GM13976 (cell line): ENCODE measurements around the gene IGSF8.

Experiments used
- DNase-seq: peaks from one replicate; pipeline ENCODE4 v3.0.0; 2012; ENCODE audit warnings: low spot score
- in situ Hi-C: fragments of 300-500 bp; cut with MboI; formaldehyde crosslinking; loops from one replicate; pipeline ENCODE4 v1.12.0; 2022; ENCODE audit warnings: low sequenced_read_pairs, mixed read lengths, inconsistent platforms; ENCODE audit not compliant: unreplicated experiment
- TF ChIP-seq, protein P1 (sequence below): IDR thresholded peaks from 2 replicates; pipeline ENCODE4 v1.5.1; 2012; ENCODE audit warnings: borderline replicate concordance, mild to moderate bottlenecking; ENCODE audit not compliant: insufficient read depth; ENCODE audit errors: extremely low read depth, missing control alignments, control extremely low read depth

Gene IGSF8

DNA sequence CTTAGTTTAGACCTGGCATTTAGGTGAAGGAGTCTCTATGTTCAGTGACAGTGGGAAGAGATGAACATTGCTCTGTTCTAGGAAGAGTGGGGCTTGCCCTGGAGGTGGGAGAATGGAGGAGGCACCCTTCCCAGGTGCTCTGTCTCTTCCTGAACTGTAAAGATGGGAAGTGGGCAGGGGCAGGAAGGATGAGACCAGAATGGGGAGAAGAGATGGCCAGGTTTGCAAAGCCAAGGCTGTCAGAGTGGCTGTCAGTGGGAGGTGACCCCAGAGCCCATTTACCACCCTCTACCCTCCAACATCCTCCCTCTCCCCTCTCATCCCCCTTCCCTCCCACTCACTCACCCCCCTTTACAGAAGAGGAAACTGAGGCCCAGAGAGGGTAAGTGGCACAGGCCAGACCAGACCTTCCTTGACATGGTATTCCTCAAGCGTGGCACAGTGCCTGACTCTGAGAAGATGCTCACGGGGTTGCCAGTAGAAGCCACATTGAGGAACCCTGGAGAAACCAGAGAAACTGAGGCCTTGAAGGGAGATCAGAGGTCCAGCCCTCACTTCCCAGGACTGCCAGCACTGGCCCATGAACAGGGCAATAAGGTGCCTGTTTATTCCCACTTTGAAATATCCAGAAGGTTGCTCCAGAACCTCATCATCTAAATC lies 1.4 kb upstream of the IGSF8 start:
- in situ Hi-C loops, result loop anchor here (10.0 kb wide), 1 partner anchor 275 kb away; no protein-coding TSS in a partner anchor
- TF ChIP-seq, protein P1, sequence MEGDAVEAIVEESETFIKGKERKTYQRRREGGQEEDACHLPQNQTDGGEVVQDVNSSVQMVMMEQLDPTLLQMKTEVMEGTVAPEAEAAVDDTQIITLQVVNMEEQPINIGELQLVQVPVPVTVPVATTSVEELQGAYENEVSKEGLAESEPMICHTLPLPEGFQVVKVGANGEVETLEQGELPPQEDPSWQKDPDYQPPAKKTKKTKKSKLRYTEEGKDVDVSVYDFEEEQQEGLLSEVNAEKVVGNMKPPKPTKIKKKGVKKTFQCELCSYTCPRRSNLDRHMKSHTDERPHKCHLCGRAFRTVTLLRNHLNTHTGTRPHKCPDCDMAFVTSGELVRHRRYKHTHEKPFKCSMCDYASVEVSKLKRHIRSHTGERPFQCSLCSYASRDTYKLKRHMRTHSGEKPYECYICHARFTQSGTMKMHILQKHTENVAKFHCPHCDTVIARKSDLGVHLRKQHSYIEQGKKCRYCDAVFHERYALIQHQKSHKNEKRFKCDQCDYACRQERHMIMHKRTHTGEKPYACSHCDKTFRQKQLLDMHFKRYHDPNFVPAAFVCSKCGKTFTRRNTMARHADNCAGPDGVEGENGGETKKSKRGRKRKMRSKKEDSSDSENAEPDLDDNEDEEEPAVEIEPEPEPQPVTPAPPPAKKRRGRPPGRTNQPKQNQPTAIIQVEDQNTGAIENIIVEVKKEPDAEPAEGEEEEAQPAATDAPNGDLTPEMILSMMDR, result no peak
- DNase-seq, result no peak

DNA sequence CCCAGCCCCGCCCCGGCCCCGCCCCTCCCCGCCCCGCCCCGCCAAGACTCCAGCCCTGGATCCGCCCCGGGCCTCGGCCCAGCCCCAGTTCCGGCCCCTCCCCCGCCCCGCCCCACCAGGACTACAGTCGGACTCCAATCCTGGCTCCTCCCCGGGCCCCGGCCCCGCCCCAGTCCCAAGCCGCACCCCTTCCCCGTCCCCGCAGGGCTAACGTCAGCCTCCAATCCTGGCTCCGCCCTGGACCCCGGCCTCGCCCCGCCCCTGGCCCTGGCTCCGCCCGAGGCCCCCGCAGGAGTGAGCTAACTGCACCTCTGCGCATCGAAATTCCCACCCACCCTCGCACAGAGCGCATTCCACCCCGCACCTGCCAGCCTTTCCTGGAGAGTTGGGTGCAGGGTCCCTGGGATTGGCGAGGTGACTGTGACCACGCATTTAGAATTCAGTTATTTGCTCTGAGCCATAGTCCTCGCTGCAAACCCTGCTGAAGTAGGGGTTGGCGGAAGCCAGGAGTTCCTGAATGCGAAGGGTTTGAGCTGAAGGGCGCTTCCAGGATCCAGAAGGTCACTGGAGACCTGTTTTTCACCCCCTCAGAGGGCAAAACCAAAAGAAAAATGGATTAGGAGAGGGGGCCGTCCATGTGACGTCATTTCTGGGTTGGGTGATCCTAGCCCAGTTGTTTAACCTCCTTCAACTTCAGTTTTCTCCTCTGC lies 588 bp upstream of the IGSF8 start:
- DNase-seq, result peak; percentile 100
- in situ Hi-C loops, result loop anchor here (10.0 kb wide), 1 partner anchor 276 kb away; no protein-coding TSS in a partner anchor
- TF ChIP-seq, protein P1, result no peak

DNA sequence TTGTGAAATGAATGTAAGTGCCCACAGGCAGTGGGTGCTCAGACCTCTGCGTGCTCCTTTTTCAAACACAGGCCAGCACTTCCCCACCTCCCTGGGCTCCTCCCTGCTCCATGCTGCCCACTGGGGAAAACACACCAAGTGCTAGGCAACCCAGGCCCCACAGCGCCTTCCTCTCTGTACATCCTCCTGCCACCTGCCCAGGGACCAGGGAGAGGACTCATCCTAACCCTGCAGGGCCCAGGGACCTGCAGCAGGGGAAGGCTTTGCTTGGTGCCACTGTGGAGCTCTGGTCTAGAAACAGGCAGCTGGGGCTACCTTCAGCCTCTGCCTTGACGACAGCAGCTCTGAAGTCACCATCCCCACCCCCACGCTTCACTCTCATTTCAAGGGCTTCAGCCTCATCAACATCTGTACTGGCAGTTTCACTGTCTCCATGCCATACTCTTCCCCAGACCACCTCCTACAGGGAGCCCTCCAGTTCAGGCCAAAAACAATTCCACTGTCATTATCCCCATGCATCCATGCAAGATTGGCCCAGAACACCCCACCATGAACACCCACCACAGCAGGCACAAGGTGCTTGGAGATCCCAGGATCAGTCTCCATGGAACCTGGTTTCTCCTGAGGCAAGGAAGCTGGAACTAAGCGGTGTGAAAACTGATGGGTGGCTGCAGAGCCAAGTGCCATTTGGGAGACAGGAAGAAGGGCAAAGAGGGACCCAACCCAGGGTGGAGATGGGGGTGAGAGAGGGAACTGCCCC lies 1.1 kb downstream of the IGSF8 start:
- TF ChIP-seq, protein P1, result no peak
- DNase-seq, result no peak
- in situ Hi-C loops, result loop anchor here (10.0 kb wide), 1 partner anchor 277 kb away; no protein-coding TSS in a partner anchor

DNA sequence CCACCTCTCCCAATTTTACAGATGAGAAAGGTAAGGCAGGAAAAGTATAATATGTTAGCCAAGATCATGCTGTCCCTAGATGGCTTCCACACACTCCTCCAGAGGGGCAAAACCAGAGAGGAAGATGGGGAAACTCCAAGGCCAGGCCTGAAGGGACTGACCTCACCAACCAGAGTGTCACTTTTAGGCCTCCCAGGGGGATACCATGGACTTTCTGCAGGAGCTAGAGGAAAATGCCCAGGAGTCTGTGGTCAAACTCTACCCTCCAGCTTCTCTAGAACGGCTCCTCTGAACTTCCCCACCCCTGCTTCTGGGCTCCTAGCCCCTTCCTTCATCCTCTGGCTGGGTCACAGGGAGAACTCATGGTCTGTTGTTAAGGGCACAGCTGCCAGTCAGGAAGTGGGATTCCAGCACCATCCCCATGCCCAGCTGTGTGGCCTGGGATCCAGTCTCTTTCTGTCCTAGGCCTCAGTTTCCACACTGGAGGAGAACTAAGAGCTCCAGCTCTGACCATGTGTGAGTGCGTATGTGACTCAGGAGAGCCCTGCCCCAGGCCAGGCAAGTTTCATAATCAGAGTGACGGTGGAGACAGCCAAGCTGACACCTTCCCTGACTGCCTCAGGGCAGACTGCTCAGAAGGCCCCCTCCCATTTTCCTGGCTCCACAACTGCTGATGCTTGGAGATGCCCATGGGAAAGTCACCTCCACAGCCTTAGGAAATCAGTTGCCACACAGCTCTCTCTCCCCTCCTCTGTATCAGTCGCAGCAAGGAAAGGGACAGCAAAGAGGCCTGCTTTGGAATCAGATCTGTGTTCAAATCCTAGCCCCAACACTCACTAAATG lies 1.9 kb downstream of the IGSF8 start:
- no peak for DNase-seq
- TF ChIP-seq, protein P1, result no peak
- in situ Hi-C loops, result loop anchor here (10.0 kb wide), 1 partner anchor 278 kb away; no protein-coding TSS in a partner anchor

DNA sequence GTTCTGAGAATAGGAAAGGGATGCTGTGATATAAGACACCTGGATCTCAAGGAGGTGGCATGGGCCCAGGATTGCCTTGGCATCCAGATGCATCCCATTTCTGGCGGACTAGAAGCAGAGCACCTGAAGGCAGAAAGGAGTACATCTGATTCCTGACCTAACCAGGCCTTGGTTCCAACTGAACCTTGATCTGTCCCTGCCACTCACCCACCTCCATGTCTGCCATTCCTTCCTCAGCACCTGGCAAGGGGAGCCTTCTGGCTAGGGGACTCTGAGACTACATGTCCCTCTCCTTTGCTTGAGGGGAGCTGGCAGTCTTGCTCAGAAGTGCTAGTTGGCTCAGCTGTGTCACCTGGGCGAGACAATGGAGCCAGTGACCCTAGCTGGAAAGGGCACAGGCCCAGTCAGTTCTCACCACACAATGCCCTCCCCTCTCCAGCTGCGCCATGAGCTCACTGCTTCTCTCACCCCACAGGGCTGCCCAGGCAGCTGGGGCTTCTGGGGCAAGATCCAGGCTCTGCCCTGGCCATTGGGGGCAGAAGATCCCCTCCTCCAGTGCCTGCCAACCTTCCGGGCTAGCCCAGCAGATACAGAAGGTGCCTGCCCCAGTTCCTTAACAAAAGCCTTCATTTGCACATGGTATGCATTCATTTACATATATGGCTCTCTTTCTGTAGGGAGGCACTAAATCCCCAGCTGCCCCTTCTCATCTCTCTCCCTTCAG lies 2.9 kb downstream of the IGSF8 start:
- in situ Hi-C loops, result loop anchor here (10.0 kb wide), 1 partner anchor 279 kb away; no protein-coding TSS in a partner anchor
- TF ChIP-seq, protein P1, result no peak
- DNase-seq, result no peak
